CD4-positive, alpha-beta T cell treated with Interleukin-15 for 4 hours (primary cell): ENCODE data around the gene MOB1A.
"Not testable (repeated sequence)": the region's sequence is repeated elsewhere in the genome, so short reads cannot be mapped to it uniquely, and the experiment has no call there.

Experiments used
- DNase-seq: peaks from one replicate; pipeline ENCODE4 v3.0.0-alpha.2; 2020; ENCODE audit warnings: low spot score

The MOB1A gene

GRCh38 chr2:74148457-74149246, 30.0 kb downstream of the MOB1A start:
- DNase-seq, result no peak

- DNase-seq, result peak; percentile 83
Observed at GRCh38 chr2:74147727-74148456, 30.8 kb downstream of the MOB1A start, which contains the start of gene BOLA3. Gene BOLA3 (minus strand): TSS chr2:74147912. CDS start chr2:74147874, 38 bp downstream.

- peak; percentile 27 for DNase-seq
Observed at GRCh38 chr2:74146929-74147726, 31.6 kb downstream of the MOB1A start.

- no peak for DNase-seq
Observed at GRCh38 chr2:74142340-74142739, 36.3 kb downstream of the MOB1A start.

GRCh38 chr2:74138600-74139323, 39.9 kb downstream of the MOB1A start:
- DNase-seq, result no peak

GRCh38 chr2:74137651-74138599, 40.8 kb downstream of the MOB1A start:
- no peak for DNase-seq

GRCh38 chr2:74131901-74132300, 46.8 kb downstream of the MOB1A start:
- DNase-seq, result no peak

- no peak for DNase-seq
Observed at GRCh38 chr2:74130211-74130995, 48.3 kb downstream of the MOB1A start.

GRCh38 chr2:74128206-74128605, 50.5 kb downstream of the MOB1A start:
- DNase-seq, result no peak

GRCh38 chr2:74123955-74124354, 54.7 kb downstream of the MOB1A start:
- not testable (repeated sequence) for DNase-seq

- not testable (repeated sequence) for DNase-seq
Observed at GRCh38 chr2:74121846-74122245, 56.8 kb downstream of the MOB1A start.

GRCh38 chr2:74119912-74120825, 58.5 kb downstream of the MOB1A start:
- peak; percentile 86 for DNase-seq

- no peak for DNase-seq
Observed at GRCh38 chr2:74119339-74119738, 59.3 kb downstream of the MOB1A start.

- no peak for DNase-seq
Observed at GRCh38 chr2:74111380-74111779, 67.3 kb downstream of the MOB1A start.

- DNase-seq, result no peak
Observed at GRCh38 chr2:74110537-74110936, 68.1 kb downstream of the MOB1A start.

- DNase-seq, result no peak
Observed at GRCh38 chr2:74109551-74109950, 69.1 kb downstream of the MOB1A start.

- no peak for DNase-seq
Observed at GRCh38 chr2:74107071-74107470, 71.6 kb downstream of the MOB1A start.

GRCh38 chr2:74105413-74105812, 73.3 kb downstream of the MOB1A start:
- no peak for DNase-seq

- DNase-seq, result no peak
Observed at GRCh38 chr2:74104839-74105238, 73.8 kb downstream of the MOB1A start.
